ENCODE measurements around the gene HK1.

DNA sequence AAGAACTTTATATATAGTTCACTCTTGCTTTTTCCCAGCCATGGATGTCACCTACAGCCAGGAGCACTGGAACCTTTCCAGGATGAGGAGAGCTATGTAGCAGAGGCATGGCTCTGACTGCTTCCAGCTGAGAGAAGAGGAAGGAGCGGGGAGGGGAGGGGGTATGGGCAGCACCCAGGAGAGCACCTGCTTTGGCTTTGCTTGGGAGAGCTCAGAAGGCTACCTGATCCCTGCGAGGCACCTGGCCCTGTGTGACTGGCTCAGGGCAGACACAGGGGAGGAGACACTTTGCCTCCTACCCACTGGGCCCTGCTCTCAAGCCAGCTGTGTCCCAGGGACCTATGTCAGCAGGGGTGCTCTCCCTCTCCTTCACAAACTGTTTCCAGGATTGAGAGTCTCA lies 67.1 kb downstream of the HK1 start:
- no peak for TF ChIP-seq POLR2A (IDR thresholded peaks at IDR 0.05)
- TF ChIP-seq, protein P1, sequence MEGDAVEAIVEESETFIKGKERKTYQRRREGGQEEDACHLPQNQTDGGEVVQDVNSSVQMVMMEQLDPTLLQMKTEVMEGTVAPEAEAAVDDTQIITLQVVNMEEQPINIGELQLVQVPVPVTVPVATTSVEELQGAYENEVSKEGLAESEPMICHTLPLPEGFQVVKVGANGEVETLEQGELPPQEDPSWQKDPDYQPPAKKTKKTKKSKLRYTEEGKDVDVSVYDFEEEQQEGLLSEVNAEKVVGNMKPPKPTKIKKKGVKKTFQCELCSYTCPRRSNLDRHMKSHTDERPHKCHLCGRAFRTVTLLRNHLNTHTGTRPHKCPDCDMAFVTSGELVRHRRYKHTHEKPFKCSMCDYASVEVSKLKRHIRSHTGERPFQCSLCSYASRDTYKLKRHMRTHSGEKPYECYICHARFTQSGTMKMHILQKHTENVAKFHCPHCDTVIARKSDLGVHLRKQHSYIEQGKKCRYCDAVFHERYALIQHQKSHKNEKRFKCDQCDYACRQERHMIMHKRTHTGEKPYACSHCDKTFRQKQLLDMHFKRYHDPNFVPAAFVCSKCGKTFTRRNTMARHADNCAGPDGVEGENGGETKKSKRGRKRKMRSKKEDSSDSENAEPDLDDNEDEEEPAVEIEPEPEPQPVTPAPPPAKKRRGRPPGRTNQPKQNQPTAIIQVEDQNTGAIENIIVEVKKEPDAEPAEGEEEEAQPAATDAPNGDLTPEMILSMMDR (IDR thresholded peaks at IDR 0.05) = no peak
